Activated T-helper 2 cell treated with anti-CD3 and anti-CD28 coated beads, Interferon-gamma antibody, Interleukin-2, Interleukin-4, amounts not matched to agents 10 μg/mL and 5 μg/mL and 100 μg/mL, durations not matched to agents 14 hours and 24 hours and 36 hours (primary cell): ENCODE measurements around the gene EFCAB12. TPM values are rescaled to one million over a fixed set of nuclear protein-coding genes. Genes with fewer than 3 reads are reported as not detected.
A peak's percentile ranks its signal among the peaks of the same experiment; 100 is the strongest.

Experiments used
- DNase-seq: peaks from one replicate; pipeline ENCODE4 v3.0.0; 2021; ENCODE audit warnings: low spot score
- H3K27ac Mint-ChIP-seq: one replicate; pipeline ENCODE4 v1.8.0; 2021; ENCODE audit warnings: mixed read lengths
- H3K27me3 Mint-ChIP-seq: one replicate; pipeline ENCODE4 v1.8.0; 2021; ENCODE audit warnings: low read depth, mixed read lengths
- H3K36me3 Mint-ChIP-seq: one replicate; pipeline ENCODE4 v1.8.0; 2021; ENCODE audit warnings: low read depth, mixed read lengths
- H3K4me1 Mint-ChIP-seq: one replicate; pipeline ENCODE4 v1.8.0; 2021; ENCODE audit warnings: low read depth, mixed read lengths
- H3K4me3 Mint-ChIP-seq: one replicate; pipeline ENCODE4 v1.8.0; 2021; ENCODE audit warnings: low read depth, mild to moderate bottlenecking, moderate library complexity, mixed read lengths
- H3K9me3 Mint-ChIP-seq: one replicate; pipeline ENCODE4 v1.8.0; 2021; ENCODE audit warnings: mixed read lengths
- intact Hi-C: fragments of 100-400 bp; cut with micrococcal nuclease; formaldehyde crosslinking; loops from one replicate; pipeline ENCODE4 v1.15.1; 2023
- total RNA-seq: library from RNA; stranded (reverse); gene quantifications from 2 replicates; pipeline ENCODE4 v1.2.3, GENCODE V29; 2022

The EFCAB12 gene
- 0.25 and 0.48 TPM in 2 replicates for total RNA-seq

GRCh38 chr3:129428376-129429079 is at the start of gene EFCAB12:
Gene EFCAB12 (minus strand): TSS chr3:129428636. CDS start chr3:129428488, 148 bp downstream.
- Mint-ChIP-seq H3K27ac (peak within 1 kb of the TSS; percentile 64), H3K36me3 (peaks cover 34% of the 10 kb centered on the region), H3K9me3 (no peaks in the 10 kb centered on the region), H3K4me3 (peak within 1 kb of the TSS; percentile 62), H3K27me3 (peaks cover 8% of the 10 kb centered on the region), H3K4me1 (peaks cover 24% of the 10 kb centered on the region)
- intact Hi-C loops, result loop anchor here (1.0 kb wide), 1 partner anchor 12 kb away; the partner anchor contains the start of gene IFT122
- peak; percentile 87 for DNase-seq

- no peaks in the 10 kb centered on the region for H3K9me3 Mint-ChIP-seq
Observed at GRCh38 chr3:129476586-129476985, 48.1 kb upstream of the EFCAB12 start.

GRCh38 chr3:129475863-129476262 is 47.4 kb upstream of the EFCAB12 start:
- Mint-ChIP-seq H3K27me3 (no peaks in the 10 kb centered on the region), H3K27ac (no peak overlapping the region), H3K4me1 (no peaks in the 10 kb centered on the region), H3K9me3 (no peaks in the 10 kb centered on the region), H3K36me3 (peaks cover 2% of the 10 kb centered on the region), H3K4me3 (no peak overlapping the region)
- intact Hi-C loops, result no loop called here
- DNase-seq, result no peak

More at GRCh38 chr3:129476586-129476985, 48.1 kb upstream of the EFCAB12 start:
- Mint-ChIP-seq H3K27ac (no peak overlapping the region), H3K27me3 (no peaks in the 10 kb centered on the region), H3K4me3 (no peak overlapping the region), H3K36me3 (peaks cover 2% of the 10 kb centered on the region), H3K4me1 (peaks cover under 1% of the 10 kb centered on the region)
- intact Hi-C loops, result no loop called here
- DNase-seq, result no peak

- Mint-ChIP-seq H3K9me3 (no peaks in the 10 kb centered on the region), H3K4me1 (no peaks in the 10 kb centered on the region), H3K36me3 (peaks cover 2% of the 10 kb centered on the region), H3K27ac (no peak overlapping the region), H3K4me3 (no peak overlapping the region), H3K27me3 (no peaks in the 10 kb centered on the region)
- DNase-seq, result no peak
- intact Hi-C loops, result no loop called here
Observed at GRCh38 chr3:129474984-129475804, 46.8 kb upstream of the EFCAB12 start.

- no peaks in the 10 kb centered on the region for H3K27me3 Mint-ChIP-seq
- no peak overlapping the region for H3K27ac Mint-ChIP-seq
- no peaks in the 10 kb centered on the region for H3K9me3 Mint-ChIP-seq
- intact Hi-C loops, result no loop called here
- H3K4me1 Mint-ChIP-seq, result no peaks in the 10 kb centered on the region
- no peak overlapping the region for H3K4me3 Mint-ChIP-seq
- peaks cover 8% of the 10 kb centered on the region for H3K36me3 Mint-ChIP-seq
- no peak for DNase-seq
Observed at GRCh38 chr3:129473769-129474152, 45.3 kb upstream of the EFCAB12 start.

- intact Hi-C loops, result no loop called here
- H3K4me1 Mint-ChIP-seq, result no peaks in the 10 kb centered on the region
Observed at GRCh38 chr3:129473067-129473768, 44.8 kb upstream of the EFCAB12 start.

GRCh38 chr3:129470861-129471260 is 42.4 kb upstream of the EFCAB12 start:
- DNase-seq, result no peak
- H3K4me1 Mint-ChIP-seq, result no peaks in the 10 kb centered on the region
- no peaks in the 10 kb centered on the region for H3K27me3 Mint-ChIP-seq
- no peak overlapping the region for H3K27ac Mint-ChIP-seq
- no peak overlapping the region for H3K4me3 Mint-ChIP-seq
- H3K9me3 Mint-ChIP-seq, result no peaks in the 10 kb centered on the region
- intact Hi-C loops, result no loop called here
- peaks cover 9% of the 10 kb centered on the region for H3K36me3 Mint-ChIP-seq

More at GRCh38 chr3:129473067-129473768, 44.8 kb upstream of the EFCAB12 start:
- H3K36me3 Mint-ChIP-seq, result peaks cover 8% of the 10 kb centered on the region
- H3K9me3 Mint-ChIP-seq, result no peaks in the 10 kb centered on the region
- no peak for DNase-seq
- no peak overlapping the region for H3K4me3 Mint-ChIP-seq
- no peak overlapping the region for H3K27ac Mint-ChIP-seq
- no peaks in the 10 kb centered on the region for H3K27me3 Mint-ChIP-seq

- no peak overlapping the region for H3K4me3 Mint-ChIP-seq
- H3K27me3 Mint-ChIP-seq, result no peaks in the 10 kb centered on the region
- no peaks in the 10 kb centered on the region for H3K9me3 Mint-ChIP-seq
- no peak for DNase-seq
- intact Hi-C loops, result no loop called here
- no peak overlapping the region for H3K27ac Mint-ChIP-seq
- no peaks in the 10 kb centered on the region for H3K4me1 Mint-ChIP-seq
- peaks cover 9% of the 10 kb centered on the region for H3K36me3 Mint-ChIP-seq
Observed at GRCh38 chr3:129469026-129469425, 40.6 kb upstream of the EFCAB12 start.

GRCh38 chr3:129467932-129468331 is 39.5 kb upstream of the EFCAB12 start:
- no peak overlapping the region for H3K4me3 Mint-ChIP-seq
- DNase-seq, result no peak
- peaks cover 9% of the 10 kb centered on the region for H3K36me3 Mint-ChIP-seq
- intact Hi-C loops, result no loop called here
- no peak overlapping the region for H3K27ac Mint-ChIP-seq
- H3K27me3 Mint-ChIP-seq, result no peaks in the 10 kb centered on the region
- peaks cover 4% of the 10 kb centered on the region for H3K4me1 Mint-ChIP-seq
- no peaks in the 10 kb centered on the region for H3K9me3 Mint-ChIP-seq

- Mint-ChIP-seq H3K27me3 (no peaks in the 10 kb centered on the region), H3K36me3 (peaks cover 13% of the 10 kb centered on the region), H3K4me3 (no peak overlapping the region), H3K27ac (no peak overlapping the region), H3K4me1 (peaks cover 19% of the 10 kb centered on the region), H3K9me3 (no peaks in the 10 kb centered on the region)
- no peak for DNase-seq
- intact Hi-C loops, result no loop called here
Observed at GRCh38 chr3:129463716-129464115, 35.3 kb upstream of the EFCAB12 start.

GRCh38 chr3:129463094-129463493 is 34.7 kb upstream of the EFCAB12 start:
- no peak overlapping the region for H3K4me3 Mint-ChIP-seq
- peaks cover 13% of the 10 kb centered on the region for H3K36me3 Mint-ChIP-seq
- peaks cover 19% of the 10 kb centered on the region for H3K4me1 Mint-ChIP-seq
- H3K9me3 Mint-ChIP-seq, result no peaks in the 10 kb centered on the region
- intact Hi-C loops, result no loop called here
- H3K27me3 Mint-ChIP-seq, result no peaks in the 10 kb centered on the region
- no peak for DNase-seq
- H3K27ac Mint-ChIP-seq, result no peak overlapping the region

- no peak for DNase-seq
- Mint-ChIP-seq H3K27me3 (no peaks in the 10 kb centered on the region), H3K4me3 (no peak overlapping the region), H3K9me3 (no peaks in the 10 kb centered on the region), H3K4me1 (peaks cover 19% of the 10 kb centered on the region), H3K27ac (no peak overlapping the region), H3K36me3 (peaks cover 12% of the 10 kb centered on the region)
- intact Hi-C loops, result no loop called here
Observed at GRCh38 chr3:129462361-129462968, 34.0 kb upstream of the EFCAB12 start.
